Vagina (tissue), 2 donors: ENCODE measurements around the gene PPM1E.
"Not testable (repeated sequence)": the region's sequence is repeated elsewhere in the genome, so short reads cannot be mapped to it uniquely, and the experiment has no call there.

Experiments
- POLR2AphosphoS5 ChIP-seq, 2 donors: sonication (generic); formaldehyde crosslinking; IDR thresholded peaks; one replicate each; pipeline ENCODE4 v1.9.0; 2017; ENCODE audit warnings: antibody characterized with exemption in 2 of 2, mild to moderate bottlenecking in 2 of 2, low read depth in 1 of 2; ENCODE audit not compliant: insufficient read depth in 1 of 2
- TF ChIP-seq, protein P1 (sequence below), 3 experiments: fragments of 450-650 bp in 2 of 3; fragments of 200-600 bp in 1 of 3; sonication (generic) in 1 of 3; IDR thresholded peaks; one replicate each; pipeline ENCODE4 v1.5.1; 2017 to 2019; ENCODE audit warnings: antibody characterized with exemption in 3 of 3, mild to moderate bottlenecking in 2 of 3, moderate library complexity in 2 of 3

DNA sequence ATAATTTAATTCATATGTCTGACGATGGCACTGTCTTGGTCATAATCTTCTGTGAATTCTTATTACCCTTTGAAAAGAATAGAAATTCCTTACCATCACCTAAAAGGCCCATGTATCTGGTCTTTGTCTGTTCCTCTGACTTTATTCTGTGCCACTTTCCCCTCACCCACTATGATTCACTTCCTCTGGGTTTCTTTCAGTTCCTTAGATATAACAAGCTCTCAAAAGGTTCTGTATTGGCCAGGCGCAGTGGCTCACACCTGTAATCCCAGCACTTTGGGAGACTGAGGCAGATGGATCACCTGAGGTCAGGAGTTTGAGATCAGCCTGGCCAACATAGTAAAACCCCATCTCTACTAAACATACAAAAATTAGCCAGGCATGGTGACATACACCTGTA is 198.7 kb downstream of the PPM1E start:
- not testable (repeated sequence) for TF ChIP-seq POLR2AphosphoS5 (IDR thresholded peaks at IDR 0.05; ENCODE audit: insufficient read depth in 1 of 2, low read depth in 1 of 2)
- TF ChIP-seq, protein P1, sequence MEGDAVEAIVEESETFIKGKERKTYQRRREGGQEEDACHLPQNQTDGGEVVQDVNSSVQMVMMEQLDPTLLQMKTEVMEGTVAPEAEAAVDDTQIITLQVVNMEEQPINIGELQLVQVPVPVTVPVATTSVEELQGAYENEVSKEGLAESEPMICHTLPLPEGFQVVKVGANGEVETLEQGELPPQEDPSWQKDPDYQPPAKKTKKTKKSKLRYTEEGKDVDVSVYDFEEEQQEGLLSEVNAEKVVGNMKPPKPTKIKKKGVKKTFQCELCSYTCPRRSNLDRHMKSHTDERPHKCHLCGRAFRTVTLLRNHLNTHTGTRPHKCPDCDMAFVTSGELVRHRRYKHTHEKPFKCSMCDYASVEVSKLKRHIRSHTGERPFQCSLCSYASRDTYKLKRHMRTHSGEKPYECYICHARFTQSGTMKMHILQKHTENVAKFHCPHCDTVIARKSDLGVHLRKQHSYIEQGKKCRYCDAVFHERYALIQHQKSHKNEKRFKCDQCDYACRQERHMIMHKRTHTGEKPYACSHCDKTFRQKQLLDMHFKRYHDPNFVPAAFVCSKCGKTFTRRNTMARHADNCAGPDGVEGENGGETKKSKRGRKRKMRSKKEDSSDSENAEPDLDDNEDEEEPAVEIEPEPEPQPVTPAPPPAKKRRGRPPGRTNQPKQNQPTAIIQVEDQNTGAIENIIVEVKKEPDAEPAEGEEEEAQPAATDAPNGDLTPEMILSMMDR (IDR thresholded peaks at IDR 0.05): not testable (repeated sequence)
